Endothelial cell of umbilical vein (primary cell): ENCODE data around the gene CUEDC2.

Source experiments
- CTCF ChIP-seq, 2 donors: IDR thresholded peaks; 1 replicate in 1 of 2; 2 replicates in 1 of 2; pipeline ENCODE4 v1.5.1; 2011; ENCODE audit warnings: low read length in 2 of 2, mild to moderate bottlenecking in 2 of 2, moderate library complexity in 2 of 2, control low read depth in 1 of 2, inconsistent platforms in 1 of 2, low read depth in 1 of 2; ENCODE audit not compliant: insufficient read depth in 1 of 2; ENCODE audit errors: extremely low read depth in 1 of 2
- EZH2 ChIP-seq: IDR thresholded peaks from 2 replicates; pipeline ENCODE4 v1.6.1; 2012; ENCODE audit warnings: borderline replicate concordance, low read depth, mild to moderate bottlenecking, moderate library complexity, low read length, inconsistent platforms; ENCODE audit not compliant: severe bottlenecking
- GATA2 ChIP-seq: IDR thresholded peaks from 2 replicates; pipeline ENCODE4 v1.7.0; 2011; ENCODE audit warnings: low read depth, mild to moderate bottlenecking, moderate library complexity, mixed read lengths, low read length; ENCODE audit not compliant: insufficient read length, insufficient read depth
- JUN ChIP-seq: IDR thresholded peaks from 2 replicates; pipeline ENCODE4 v1.6.1; 2011; ENCODE audit warnings: borderline replicate concordance, low read depth; ENCODE audit not compliant: insufficient read length, insufficient read depth
- MAX ChIP-seq: IDR thresholded peaks from 2 replicates; pipeline ENCODE4 v1.6.1; 2011; ENCODE audit not compliant: insufficient read depth, insufficient read length
- MYC ChIP-seq: IDR thresholded peaks from one replicate; pipeline ENCODE4 v1.6.1; 2011; ENCODE audit warnings: mild to moderate bottlenecking, low read depth, low read length
- POLR2A ChIP-seq: IDR thresholded peaks from 2 replicates; pipeline ENCODE4 v1.6.1; 2012; ENCODE audit warnings: low read depth, mild to moderate bottlenecking, control low read depth, low read length
- POLR2AphosphoS5 ChIP-seq: IDR thresholded peaks from 2 replicates; pipeline ENCODE4 v1.6.1; 2012; ENCODE audit warnings: low read depth, mild to moderate bottlenecking, control low read depth, low read length, moderate library complexity; ENCODE audit not compliant: insufficient read depth

GRCh38 chr10:102429468-102429867 is 2.9 kb downstream of the CUEDC2 start:
- TF ChIP-seq MAX (no peak), POLR2AphosphoS5 (no peak), CTCF (IDR thresholded peaks at IDR 0.05; ENCODE audit: extremely low read depth in 1 of 2, insufficient read depth in 1 of 2, low read depth in 1 of 2, low read length in 2 of 2) (no peak), EZH2 (no peak), POLR2A (no peak), GATA2 (no peak), JUN (no peak), MYC (no peak)
